ENCODE measurements around the gene POM121C. TPM values are rescaled to one million over a fixed set of nuclear protein-coding genes. Genes with fewer than 3 reads are reported as not detected.
A peak's percentile ranks its signal among the peaks of the same experiment; 100 is the strongest.
"Not testable (repeated sequence)": the region's sequence is repeated elsewhere in the genome, so short reads cannot be mapped to it uniquely, and the experiment has no call there.

POM121C gene
- total RNA-seq, 1 experiment from 2014 or later = 72.7 TPM

- not testable (repeated sequence) for H3K14ac ChIP-seq (ENCODE audit: insufficient read depth, low read length); H4K5ac ChIP-seq (ENCODE audit: insufficient read length, low read depth, low read length); H3K23me2 ChIP-seq (ENCODE audit: insufficient read length, low read depth, low read length, poor library complexity, severe bottlenecking); H3K4me1 Mint-ChIP-seq; H4K8ac ChIP-seq (replicated peaks; ENCODE audit: insufficient read length, low read depth, low read length); H3K27me3 ChIP-seq (ENCODE audit: insufficient read depth, low read length); H2BK5ac ChIP-seq (ENCODE audit: insufficient read length, low read length); H3K27me3 Mint-ChIP-seq (ENCODE audit: low read depth); H3K9me3 ChIP-seq (ENCODE audit: control insufficient read depth, low read depth, low read length); H3K4me1 ChIP-seq (ENCODE audit: insufficient read depth, low read length); H3K9me3 Mint-ChIP-seq; H2AFZ ChIP-seq (ENCODE audit: low read length); H2BK12ac ChIP-seq (ENCODE audit: insufficient read length, low read depth, low read length); H3K23ac ChIP-seq (ENCODE audit: insufficient read length, low read depth, low read length); H4K91ac ChIP-seq (ENCODE audit: insufficient read length, low read depth, low read length); H2AK5ac ChIP-seq (ENCODE audit: insufficient read length, low read length); H3K79me1 ChIP-seq (ENCODE audit: insufficient read depth, low read depth, low read length, poor library complexity, severe bottlenecking); H3K27ac ChIP-seq (ENCODE audit: insufficient read length, low read depth, low read length); H3T11ph ChIP-seq (ENCODE audit: low read length); H2BK15ac ChIP-seq (ENCODE audit: low read depth, low read length); H3K18ac ChIP-seq (ENCODE audit: insufficient read length, low read depth, low read length); H4K20me1 ChIP-seq (ENCODE audit: control insufficient read depth, insufficient read depth, insufficient read length); H3K56ac ChIP-seq (ENCODE audit: insufficient read length, low read depth, low read length); H3K79me2 ChIP-seq (ENCODE audit: insufficient read depth, low read length); H2BK120ac ChIP-seq (ENCODE audit: low read depth, low read length, poor library complexity, severe bottlenecking); H3K4ac ChIP-seq (ENCODE audit: low read depth, low read length); H2BK20ac ChIP-seq (ENCODE audit: low read depth, low read length, poor library complexity, severe bottlenecking)
- H3K4me3 Mint-ChIP-seq = peak overlapping the region; percentile 87 to 94
- H3K27ac Mint-ChIP-seq = peak overlapping the region; percentile 93 to 99 (median 99); a peak in 5 of 7 replicates
- WGBS (ENCODE audit: extremely low coverage, insufficient read length, low lambda C conversion rate) = no CpG with 5 or more reads among the region's 76 CpGs
- H3K4me2 ChIP-seq (ENCODE audit: insufficient read depth, insufficient read length, low read length) = peak overlapping the region; percentile 48
- DNase-seq = peak; percentile 37
- H3K36me3 Mint-ChIP-seq (ENCODE audit: insufficient read depth in 1 of 3, low read depth in 3 of 3) = peaks cover 23 to 33% (median 29%) of the 10 kb centered on the region in 3 experiments; a peak in 6 of 7 replicates
- peak overlapping the region; percentile 80 for H3K9ac ChIP-seq (ENCODE audit: extremely low read depth, insufficient read length, low read length)
These were observed 43.5 kb downstream of the POM121C start for GRCh38 chr7:75442465-75443111.

GRCh38 chr7:75442101-75442464 lies 44.0 kb downstream of the POM121C start:
- not testable (repeated sequence) for H3K27ac ChIP-seq (ENCODE audit: insufficient read length, low read depth, low read length); H3K23me2 ChIP-seq (ENCODE audit: insufficient read length, low read depth, low read length, poor library complexity, severe bottlenecking); H3K14ac ChIP-seq (ENCODE audit: insufficient read depth, low read length); H4K5ac ChIP-seq (ENCODE audit: insufficient read length, low read depth, low read length); H2BK15ac ChIP-seq (ENCODE audit: low read depth, low read length); H2BK20ac ChIP-seq (ENCODE audit: low read depth, low read length, poor library complexity, severe bottlenecking); H3K23ac ChIP-seq (ENCODE audit: insufficient read length, low read depth, low read length); H4K8ac ChIP-seq (replicated peaks; ENCODE audit: insufficient read length, low read depth, low read length); H2AK5ac ChIP-seq (ENCODE audit: insufficient read length, low read length); H3K4me1 Mint-ChIP-seq; H3K9me3 ChIP-seq (ENCODE audit: control insufficient read depth, low read depth, low read length); H3K79me1 ChIP-seq (ENCODE audit: insufficient read depth, low read depth, low read length, poor library complexity, severe bottlenecking); H3K18ac ChIP-seq (ENCODE audit: insufficient read length, low read depth, low read length); H2BK12ac ChIP-seq (ENCODE audit: insufficient read length, low read depth, low read length); DNase-seq; H2AFZ ChIP-seq (ENCODE audit: low read length); H3T11ph ChIP-seq (ENCODE audit: low read length); H3K79me2 ChIP-seq (ENCODE audit: insufficient read depth, low read length); H4K91ac ChIP-seq (ENCODE audit: insufficient read length, low read depth, low read length); H3K4me1 ChIP-seq (ENCODE audit: insufficient read depth, low read length); H3K27me3 Mint-ChIP-seq (ENCODE audit: low read depth); H2BK5ac ChIP-seq (ENCODE audit: insufficient read length, low read length); H2BK120ac ChIP-seq (ENCODE audit: low read depth, low read length, poor library complexity, severe bottlenecking); H3K4me2 ChIP-seq (ENCODE audit: insufficient read depth, insufficient read length, low read length); H3K9me3 Mint-ChIP-seq; H3K9ac ChIP-seq (ENCODE audit: extremely low read depth, insufficient read length, low read length); H3K27me3 ChIP-seq (ENCODE audit: insufficient read depth, low read length); H4K20me1 ChIP-seq (ENCODE audit: control insufficient read depth, insufficient read depth, insufficient read length); H3K4ac ChIP-seq (ENCODE audit: low read depth, low read length); H3K56ac ChIP-seq (ENCODE audit: insufficient read length, low read depth, low read length)
- H3K36me3 Mint-ChIP-seq (ENCODE audit: insufficient read depth in 1 of 3, low read depth in 3 of 3) = peaks cover 27 to 38% (median 34%) of the 10 kb centered on the region in 3 experiments; a peak in 6 of 7 replicates
- peak overlapping the region; percentile 87 to 94 for H3K4me3 Mint-ChIP-seq
- no CpG with 5 or more reads among the region's 37 CpGs for WGBS (ENCODE audit: extremely low coverage, insufficient read length, low lambda C conversion rate)
- H3K27ac Mint-ChIP-seq = peak overlapping the region; percentile 72 to 98 (median 86); a peak in 4 of 7 replicates

All from H9 (cell line).